Activated CD8-positive, alpha-beta memory T cell treated with anti-CD3 and anti-CD28 coated beads for 4 hours (primary cell): ENCODE measurements around the gene RHEB.

Source experiments
- DNase-seq, 2 donors: peaks; one replicate each; pipeline ENCODE4 v3.0.0-alpha.2; 2020; ENCODE audit warnings: low read depth in 2 of 2

RHEB gene

DNA sequence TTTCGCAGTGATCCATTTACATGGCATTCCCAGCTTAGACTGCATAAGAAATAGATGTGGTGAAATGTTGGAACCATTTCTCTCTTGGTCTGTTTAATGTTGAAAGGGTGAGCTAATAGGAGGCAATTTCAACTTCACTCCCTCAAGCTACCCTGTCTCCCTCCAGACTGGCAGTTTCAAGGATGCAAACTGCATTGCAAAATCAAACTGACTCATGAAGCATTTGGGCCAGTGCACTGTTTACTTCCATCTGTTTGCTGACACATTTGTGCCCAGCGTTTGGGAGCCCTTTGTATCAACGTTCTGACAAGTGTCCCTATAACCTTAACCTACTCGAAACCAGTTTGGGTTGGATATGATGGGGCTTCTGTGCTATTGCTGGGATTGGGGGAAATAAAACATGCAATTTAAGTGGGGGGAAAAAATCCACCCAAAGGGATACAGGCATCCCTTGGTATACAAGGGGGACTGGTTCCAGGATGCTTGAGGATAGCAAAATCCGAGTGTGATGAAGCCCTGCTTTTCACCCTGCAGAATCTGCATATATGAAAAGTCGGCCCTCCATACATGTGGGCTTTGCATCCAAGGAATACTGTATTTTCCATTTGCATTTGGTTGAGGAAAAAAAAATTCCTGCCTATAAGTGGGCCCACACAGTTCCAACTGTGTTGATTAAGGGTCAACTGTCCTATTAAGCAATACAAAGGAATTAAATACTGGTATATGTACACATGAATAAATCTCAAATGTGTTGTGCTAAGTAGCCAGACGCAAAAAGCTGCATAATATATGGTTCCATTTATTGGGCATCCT, 15.6 kb downstream of the RHEB start:
- no peak for DNase-seq

DNA sequence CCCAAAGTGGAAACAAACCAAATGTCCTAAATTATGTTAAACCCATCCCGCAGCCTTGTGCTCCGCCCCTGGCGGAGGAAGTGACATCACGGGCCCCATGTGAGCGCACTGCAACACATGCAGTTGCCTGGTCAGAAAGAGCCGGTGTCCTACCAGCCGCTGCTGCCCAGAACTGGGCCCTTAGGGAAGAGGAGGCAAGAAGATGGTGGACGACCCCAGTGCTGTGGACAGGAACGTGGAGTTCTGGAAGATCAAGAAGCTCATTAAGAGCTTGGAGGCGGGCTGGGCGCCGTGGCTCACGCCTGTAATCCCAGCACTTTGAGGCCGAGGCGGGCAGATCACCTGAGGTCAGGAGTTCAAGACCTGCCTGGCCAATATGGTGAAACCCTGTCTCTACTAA, 18.0 kb downstream of the RHEB start:
- DNase-seq, result no peak

DNA sequence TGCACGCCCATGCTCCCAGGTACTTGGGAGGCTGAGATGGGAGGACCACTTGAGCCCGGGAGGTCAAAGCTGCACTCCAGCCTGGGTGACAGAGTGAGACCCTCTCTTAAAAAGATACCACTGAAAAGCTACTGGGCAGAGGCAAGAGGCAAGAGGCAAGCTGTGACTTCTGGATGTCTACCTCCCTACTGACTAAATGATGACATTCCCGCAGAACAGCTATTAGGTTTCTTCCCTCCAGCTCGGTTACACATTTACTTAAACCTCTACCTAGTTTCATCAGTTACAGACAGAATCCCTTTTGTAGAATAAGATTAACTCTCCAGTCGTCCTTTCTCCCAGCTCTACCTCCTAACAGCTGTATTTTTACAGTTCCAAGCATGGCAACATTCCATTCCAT, 21.2 kb downstream of the RHEB start:
- no peak for DNase-seq

DNA sequence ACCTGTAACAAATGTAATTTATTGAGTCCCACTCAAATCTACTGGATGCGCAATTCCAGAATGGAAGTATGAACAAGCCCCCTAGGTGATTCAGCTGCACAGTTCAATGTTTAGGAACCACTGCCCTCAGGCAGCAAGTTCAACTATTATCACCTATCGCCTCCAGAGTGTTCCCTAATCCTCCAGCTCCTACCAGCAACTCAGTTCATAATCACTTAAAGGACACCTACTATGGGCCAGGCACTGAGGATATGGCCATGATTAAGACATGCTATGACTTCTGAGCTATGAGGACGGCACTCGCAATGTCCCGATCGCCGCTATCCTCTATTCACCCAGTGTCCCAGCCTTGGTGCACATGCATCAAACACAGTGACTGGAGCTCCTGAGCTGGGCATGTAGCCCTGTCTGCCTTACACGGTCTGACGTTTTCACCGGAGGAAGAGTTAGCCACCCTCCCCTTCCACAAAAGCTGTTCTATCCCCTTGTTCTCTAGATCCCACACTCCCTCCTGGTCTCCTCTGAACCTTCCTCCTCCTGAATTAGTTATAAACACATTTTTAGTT, 22.3 kb downstream of the RHEB start:
- DNase-seq, result no peak

DNA sequence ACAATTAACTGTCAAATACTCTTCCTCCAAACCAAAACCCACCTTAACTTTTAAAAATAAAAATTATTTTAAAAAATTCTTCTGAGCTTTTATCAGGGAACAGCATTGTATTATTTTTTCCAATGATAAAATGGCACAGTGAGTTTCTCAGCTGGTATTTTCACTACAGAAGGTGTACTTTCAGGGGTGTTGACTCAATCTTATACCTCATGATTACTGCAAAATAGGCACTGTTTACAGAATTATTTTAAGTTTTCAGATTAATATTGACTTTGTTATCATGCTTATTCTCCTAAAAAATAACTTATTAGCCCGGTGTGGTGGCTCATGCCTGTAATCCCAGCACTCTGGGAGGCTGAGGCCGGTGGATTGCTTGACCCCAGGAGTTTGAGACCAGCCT, 24.3 kb downstream of the RHEB start:
- DNase-seq, result no peak

DNA sequence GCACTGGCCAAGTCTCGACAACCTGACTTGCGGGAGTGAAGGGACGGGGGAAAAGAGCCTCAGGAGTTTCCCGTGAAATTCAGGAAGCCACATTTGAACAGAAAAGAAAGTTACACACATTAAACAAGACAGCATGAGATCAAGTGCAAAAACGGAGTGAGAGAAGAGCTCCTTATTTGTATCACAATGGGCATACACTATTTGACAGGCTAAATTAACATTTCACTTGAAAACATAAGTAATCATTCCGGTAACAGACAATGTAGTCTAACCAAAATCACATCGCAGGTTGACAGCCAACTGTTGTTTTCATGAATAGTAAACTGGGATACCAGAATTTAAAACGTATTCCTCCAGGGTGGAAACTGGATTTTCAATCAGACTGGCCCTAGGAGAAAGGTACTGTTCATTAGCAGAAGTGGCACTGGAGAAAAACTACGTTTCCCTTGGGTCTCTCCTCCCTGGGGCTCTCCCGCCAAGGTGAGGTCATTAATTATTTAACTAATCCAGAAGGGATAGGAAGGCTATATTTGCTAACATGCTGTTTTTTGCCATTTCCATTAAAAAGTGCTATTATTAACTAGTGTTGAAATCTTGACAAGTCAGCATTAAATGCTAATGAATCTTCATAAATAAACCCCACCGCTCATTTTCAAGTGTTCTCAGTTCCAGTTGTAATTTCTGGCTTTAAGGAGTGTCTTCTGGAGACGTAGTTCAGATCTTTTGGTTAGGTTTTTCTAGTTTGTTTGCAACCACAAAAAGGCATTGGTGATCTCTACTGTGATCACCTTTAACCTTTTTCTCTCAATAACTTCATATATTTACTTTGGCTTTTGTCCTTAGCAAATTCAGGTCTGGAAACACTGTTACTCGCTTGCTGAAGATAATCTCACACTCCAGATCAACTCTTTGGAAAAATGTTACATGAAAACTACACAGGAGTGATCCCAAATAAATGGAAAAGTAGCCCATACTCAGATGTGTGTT, 25.1 kb downstream of the RHEB start:
- no peak for DNase-seq

DNA sequence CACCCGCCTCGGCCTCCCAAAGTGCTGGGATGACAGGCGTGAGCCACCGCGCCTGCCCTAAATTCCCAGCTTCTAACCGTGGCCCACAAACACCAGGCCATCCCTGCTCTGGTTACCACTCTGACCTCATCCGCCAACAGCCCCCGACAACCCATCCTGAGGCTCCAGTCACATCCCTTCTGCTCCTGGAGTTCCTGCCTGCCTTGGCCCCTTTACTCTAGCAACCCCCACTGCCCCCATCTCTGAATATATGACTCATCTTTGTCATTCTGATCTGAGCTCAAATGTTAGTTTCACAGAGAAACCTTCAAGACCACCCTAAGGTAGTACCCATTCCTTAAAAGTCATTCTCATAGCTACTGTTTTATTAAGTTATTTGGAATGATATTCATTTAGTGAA, 26.6 kb downstream of the RHEB start:
- DNase-seq, result no peak

DNA sequence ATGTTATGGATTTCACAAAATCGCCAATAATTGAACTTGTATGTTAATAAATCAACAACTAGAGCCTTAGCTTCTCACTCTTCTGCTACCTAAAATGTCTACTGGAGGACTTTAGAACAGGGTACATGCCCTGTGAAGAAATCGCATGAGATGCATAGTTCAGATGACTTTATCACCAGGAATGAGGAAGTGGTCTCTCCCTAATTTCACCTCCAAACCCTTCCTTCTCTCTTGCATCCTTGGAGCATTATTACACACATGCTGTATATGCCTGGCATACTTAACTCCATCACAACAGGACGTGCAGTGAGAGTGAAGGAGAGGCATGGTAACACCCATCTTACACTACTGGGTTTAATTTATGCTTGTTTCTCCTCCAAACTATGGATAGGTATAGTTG, 27.8 kb downstream of the RHEB start:
- DNase-seq, result no peak

DNA sequence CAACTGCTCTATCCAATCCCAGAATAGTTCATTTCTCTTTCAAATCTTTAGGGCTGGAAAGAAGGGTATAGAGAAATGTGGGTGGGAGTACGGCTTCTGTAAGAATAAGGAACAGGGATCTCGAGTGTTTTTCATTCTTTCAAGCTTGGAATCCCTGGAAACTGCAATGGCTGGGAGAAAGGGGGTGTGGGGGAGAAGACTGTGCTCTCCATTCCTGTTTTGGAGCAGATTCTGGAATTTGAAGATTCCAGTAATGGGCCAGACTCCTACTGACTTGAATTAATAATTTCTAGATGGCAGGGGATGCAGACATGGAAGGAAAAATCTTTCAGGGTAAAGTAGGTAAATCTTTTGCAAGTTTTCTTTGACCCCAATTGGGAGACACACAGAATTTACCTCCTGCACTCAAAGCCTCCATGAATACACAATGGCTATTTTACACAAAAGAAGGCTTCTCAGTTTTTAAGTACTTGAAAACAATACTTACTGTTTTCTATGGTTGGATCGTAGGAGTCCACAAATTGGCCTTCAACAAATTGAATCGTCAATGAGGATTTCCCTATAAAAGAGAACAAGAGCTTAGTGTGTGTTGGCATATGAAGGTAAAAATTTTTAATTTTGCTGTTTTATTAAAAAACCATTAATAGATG, 29.1 kb downstream of the RHEB start:
- no peak for DNase-seq

DNA sequence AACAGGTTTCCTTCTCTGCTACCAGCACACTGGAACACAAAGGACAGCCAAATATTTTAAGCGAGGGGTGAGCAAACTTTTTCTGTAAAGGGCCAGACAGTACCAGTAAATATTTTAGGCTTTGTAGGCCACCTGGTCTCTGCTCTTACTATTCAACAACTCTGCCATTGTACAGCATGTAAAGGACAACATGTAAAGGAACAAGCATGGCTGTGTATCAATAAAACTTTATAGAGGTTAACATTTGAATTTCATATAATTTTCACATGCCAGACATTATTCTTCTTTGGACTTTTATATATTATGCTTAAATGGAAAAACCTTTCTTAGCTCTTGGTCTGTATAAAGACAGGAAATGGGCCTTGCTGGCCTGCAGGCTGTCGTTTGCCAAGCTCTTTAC, 30.2 kb downstream of the RHEB start:
- no peak for DNase-seq

DNA sequence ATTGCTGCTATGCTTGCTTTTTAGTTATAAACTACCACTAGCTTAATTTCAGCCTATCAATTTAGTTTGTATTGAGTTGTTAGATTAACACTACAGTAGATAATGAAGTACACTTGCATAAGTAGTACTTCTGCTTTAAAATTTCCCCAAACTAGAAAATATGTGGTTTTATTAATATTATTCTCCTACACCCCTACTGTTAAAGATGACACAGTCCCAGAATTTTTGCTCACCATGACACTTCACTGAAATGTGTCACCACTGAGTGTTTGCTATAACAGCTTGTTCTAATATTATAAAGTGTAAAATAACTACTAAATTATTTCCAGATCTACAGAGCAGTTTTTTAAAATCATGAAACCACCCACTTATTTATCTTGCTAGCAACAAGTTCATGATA, 31.6 kb downstream of the RHEB start:
- no peak for DNase-seq

DNA sequence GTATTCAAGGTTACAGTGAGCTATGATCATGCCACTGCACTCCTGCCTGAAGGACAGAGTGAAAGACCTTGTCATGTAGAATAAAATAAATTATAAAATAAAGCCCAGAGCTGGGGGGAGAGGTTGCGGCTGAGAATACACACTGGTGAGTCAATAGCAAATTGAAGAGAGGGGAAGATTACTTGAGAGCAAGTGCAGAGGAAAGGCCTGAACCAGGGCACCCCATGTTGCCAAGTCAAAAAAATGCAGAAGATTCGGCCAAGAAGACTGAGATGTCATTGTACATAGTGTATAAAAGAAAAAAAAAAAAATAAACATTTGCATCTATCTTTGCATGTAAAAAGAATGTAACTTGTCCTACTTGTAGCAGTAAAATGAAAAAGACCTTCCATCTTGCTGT, 32.5 kb downstream of the RHEB start:
- DNase-seq, result no peak

DNA sequence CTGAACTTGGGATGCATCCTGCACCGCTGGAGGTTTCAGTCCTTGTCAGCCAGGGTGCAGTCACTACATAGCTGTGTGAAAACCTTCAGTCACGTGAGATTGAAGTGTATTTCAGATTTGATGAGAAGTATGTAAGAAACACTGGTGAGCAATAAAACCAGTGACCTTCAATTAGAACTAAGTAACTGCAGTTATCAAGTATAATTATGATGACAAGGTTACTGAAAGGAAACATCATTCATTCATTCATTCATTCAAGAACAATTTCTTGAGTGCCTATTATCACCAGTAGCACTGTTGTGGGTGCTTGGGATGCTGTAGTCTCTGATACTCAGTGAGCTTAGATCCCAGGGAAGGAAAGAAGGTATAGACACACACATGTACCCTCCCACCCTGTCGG, 33.6 kb downstream of the RHEB start:
- DNase-seq, result no peak

DNA sequence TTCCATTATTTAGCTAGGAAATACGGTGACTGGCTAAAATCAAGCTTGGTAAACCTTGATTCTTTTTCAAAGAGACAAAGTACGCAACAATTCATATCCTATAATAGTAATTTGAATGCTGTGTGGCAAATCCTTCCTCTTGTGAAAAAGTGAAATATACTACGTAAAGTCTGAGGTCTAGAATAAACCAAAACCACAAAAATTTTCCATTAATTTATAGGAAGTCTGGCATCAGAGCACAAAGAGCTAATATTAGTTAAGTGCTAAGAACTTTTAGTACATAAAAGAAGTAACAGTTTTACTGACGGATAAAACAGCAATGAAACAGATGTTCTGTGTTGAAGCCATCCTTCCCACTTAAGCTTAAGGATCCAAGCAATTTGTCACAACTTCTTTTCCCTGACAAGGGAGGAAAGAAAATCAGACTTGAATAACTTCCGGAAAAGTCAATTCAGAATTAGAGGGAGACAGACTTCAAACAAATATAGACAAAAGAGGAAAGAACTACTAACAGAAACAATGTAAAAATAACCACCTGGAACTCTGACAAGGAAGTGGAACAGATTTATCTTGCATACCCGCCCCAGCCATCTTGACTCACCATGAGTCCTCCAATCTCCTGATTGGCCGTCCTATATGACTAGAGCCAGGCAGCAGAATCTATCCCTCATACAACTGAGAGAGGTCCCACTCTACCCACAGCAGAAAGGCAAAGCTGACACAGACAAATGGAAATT, 34.6 kb downstream of the RHEB start:
- DNase-seq, result no peak

DNA sequence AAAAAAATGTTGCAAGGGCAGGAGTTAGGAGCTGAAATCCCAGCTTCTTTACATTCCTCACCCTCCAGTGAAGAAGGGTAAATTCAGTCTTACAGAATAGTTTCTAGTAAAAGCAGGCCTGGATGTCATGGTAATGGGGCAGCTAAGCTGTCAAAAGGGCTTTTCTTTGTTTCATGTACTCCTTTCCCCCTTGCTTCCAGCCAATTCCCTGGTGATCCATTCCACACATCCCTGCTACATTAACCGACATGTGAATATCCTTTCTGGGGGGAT, 36.0 kb downstream of the RHEB start:
- no peak for DNase-seq

DNA sequence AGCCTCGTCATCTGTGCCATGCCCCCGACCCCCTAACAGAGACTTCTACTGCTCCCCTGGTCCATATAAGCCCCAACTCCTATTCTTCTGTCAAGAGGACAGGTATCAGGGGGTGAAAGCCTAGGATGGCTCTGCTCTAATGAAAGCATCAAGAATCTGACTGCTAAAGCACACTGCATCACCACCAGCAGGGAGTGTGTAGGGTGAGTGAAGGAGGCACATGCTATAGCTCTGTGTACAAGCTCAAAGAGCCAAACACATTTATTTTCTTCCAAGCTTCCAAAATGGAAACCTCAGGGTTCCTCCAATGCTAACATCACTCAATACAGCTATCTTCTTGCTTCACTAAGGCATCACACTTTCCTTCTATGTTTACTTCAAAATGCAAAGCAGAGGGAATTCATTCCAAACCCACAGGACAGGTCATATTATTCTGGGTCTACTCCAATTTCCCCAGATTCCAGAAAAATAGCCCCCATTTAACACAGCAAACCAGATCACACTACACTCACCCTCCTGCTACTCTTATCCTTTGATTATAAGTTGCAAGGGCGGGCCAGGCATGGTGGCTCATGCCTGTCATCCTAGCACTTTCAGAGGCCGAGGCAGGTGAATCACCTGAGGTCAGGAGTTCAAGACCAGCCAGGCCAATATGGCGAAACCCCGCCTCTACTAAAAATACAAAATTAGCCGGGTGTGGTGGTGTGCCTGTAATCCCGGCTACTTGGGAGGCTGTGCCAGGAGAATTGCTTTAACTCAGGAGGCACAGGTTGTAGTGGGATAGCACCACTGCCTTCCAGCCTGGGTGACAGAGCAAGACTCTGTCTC, 36.6 kb downstream of the RHEB start:
- DNase-seq, result no peak

DNA sequence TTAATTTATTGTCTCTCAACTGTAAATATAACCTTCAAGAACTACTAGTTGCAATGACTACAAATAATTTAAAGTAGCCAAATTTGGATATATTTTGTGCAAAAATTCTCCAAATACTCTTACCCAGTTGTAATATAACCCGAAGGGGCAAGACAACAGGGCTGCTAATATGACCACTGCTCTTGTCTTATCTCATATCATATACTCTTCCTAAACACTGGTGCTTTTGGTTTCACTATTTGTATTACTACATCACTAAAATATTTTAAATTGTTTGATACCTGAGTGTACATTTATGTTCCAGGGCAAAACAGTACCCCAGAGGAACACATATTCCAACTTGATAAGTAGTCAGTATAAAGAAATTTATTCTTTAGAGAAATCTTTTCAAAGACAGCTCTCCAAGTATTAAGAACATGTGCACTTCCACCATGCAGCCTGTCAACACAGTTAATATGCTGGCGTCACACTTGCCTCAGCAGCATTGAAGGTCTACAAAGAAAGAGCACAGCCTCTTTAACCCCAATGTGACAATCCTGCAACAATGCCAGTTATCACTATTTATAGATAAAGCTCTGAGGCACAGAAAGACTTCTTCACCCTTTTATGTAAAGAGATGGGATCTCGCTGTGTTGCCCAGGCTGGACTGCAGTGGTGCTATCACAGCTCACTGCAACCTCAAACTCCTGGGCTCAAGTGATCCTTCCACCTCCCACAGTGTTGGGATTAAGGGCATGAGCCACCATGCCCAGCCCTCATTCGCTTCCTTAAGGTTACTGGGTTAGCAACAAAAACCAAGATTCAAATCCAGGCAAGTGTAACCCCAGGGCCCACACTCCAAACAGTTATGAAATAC, 37.8 kb downstream of the RHEB start:
- DNase-seq, result no peak

DNA sequence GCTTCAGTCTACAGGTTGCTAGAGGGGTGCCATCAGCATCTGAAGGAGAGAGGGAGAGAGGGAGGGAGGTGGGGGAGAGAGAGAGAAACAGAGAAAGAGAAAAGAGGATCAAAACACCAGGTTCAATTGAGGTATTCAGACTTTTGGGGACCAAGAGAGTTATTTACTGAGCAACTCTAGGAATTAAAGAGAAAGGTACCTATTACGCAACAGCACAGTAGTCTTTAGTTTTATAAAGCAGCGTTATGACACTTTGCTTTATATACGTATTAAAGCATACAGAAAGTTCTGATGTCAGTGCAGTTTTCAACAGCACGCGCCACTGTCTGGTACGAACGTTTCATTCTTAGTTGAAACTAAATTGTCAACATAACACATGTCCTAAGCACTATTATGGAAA, 41.8 kb downstream of the RHEB start:
- no peak for DNase-seq

DNA sequence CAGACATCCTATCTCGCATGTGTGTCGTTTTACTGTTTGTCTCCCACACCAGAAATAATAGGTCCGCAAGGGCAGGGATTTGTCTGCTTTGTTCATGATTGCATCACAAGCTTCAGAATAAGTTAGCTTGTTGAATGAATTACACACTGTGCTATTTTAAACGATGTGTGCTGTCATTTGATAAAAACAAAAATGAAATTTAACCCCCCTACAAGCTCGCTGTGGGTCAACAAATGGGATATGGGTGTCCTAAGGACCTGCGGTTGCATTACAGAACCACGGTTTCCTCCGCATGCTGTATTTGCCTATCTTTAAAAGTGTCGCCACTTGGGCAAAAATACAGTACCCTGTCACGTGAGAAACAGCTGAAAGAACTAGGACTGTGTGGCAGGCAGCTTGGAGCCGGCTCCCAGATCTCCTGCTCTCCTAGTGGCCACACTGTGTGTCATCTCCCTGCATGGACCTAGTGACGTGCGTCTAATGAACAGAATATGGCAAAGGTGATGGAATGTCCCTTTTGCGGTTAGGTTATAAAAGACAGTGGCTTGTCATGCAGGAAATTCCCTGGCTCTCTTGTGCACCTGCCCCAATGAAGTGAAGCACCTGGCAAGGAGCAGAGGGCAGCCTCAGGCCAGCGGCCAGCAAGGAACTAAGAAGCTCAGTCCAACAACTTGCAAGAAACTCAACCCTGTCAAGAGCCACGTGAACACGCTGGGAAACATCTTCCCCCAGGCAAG, 46.9 kb downstream of the RHEB start:
- DNase-seq, result no peak
